Body of pancreas (tissue), 4 donors: Measurements from ENCODE around the gene PTGIR.

Experiments used
- POLR2A ChIP-seq, 3 donors: fragments of 450-650 bp; IDR thresholded peaks; one replicate each; pipeline ENCODE4 v1.6.1; 2016; ENCODE audit warnings: antibody characterized with exemption in 3 of 3, mild to moderate bottlenecking in 2 of 3
- TF ChIP-seq, protein P1 (sequence below), 7 experiments: fragments of 450-650 bp in 4 of 7; fragments of 200-600 bp in 3 of 7; sonication (generic) in 3 of 7; IDR thresholded peaks; one replicate each; pipeline ENCODE4 v1.5.1; 2016 to 2019; ENCODE audit warnings: antibody characterized with exemption in 7 of 7

GRCh38 chr19:46573679-46574498 is 51.0 kb downstream of the PTGIR start:
- TF ChIP-seq, protein P1, sequence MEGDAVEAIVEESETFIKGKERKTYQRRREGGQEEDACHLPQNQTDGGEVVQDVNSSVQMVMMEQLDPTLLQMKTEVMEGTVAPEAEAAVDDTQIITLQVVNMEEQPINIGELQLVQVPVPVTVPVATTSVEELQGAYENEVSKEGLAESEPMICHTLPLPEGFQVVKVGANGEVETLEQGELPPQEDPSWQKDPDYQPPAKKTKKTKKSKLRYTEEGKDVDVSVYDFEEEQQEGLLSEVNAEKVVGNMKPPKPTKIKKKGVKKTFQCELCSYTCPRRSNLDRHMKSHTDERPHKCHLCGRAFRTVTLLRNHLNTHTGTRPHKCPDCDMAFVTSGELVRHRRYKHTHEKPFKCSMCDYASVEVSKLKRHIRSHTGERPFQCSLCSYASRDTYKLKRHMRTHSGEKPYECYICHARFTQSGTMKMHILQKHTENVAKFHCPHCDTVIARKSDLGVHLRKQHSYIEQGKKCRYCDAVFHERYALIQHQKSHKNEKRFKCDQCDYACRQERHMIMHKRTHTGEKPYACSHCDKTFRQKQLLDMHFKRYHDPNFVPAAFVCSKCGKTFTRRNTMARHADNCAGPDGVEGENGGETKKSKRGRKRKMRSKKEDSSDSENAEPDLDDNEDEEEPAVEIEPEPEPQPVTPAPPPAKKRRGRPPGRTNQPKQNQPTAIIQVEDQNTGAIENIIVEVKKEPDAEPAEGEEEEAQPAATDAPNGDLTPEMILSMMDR (IDR thresholded peaks at IDR 0.05): no peak
- no peak for TF ChIP-seq POLR2A (IDR thresholded peaks at IDR 0.05)
